H1 (cell line): ENCODE results near the gene BDP1. TPM values are rescaled to one million over a fixed set of nuclear protein-coding genes. Genes with fewer than 3 reads are reported as not detected.

Experiments
- CTCF ChIA-PET: fragments of 300-600 bp; sonication (Branson Sonifier 250); formaldehyde crosslinking; loops from one replicate; lab custom pipeline; 2021; ENCODE audit not compliant: partially characterized antibody; lab: Charles Lee
- POLR2A ChIA-PET: fragments of 300-600 bp; sonication (Branson Sonifier 250); formaldehyde crosslinking; loops from one replicate; lab custom pipeline; 2021; ENCODE audit warnings: inconsistent platforms; ENCODE audit not compliant: partially characterized antibody; lab: Charles Lee
- DNase-seq, 2 experiments: peaks; one replicate each; pipeline versions ENCODE4 v3.0.0 to v3.0.0-alpha.2; 2010 to 2022; ENCODE audit warnings: low spot score in 2 of 2, low read depth in 1 of 2, mixed read lengths in 1 of 2
- FAIRE-seq: peaks from 2 replicates; lab custom pipeline; 2011; peaks lifted over from hg19 to GRCh38; lab: Jason Lieb, UNC
- H2AFZ ChIP-seq: 2 replicates; pipeline ENCODE4 v1.8.1; 2012; ENCODE audit warnings: low read length, inconsistent platforms
- H2AK5ac ChIP-seq: 2 replicates; pipeline ENCODE4 v1.6.1; 2013; ENCODE audit warnings: low read depth, low read length
- H2BK120ac ChIP-seq: replicated peaks from 2 replicates; pipeline ENCODE3; 2013; ENCODE audit warnings: low read depth, low read length, inconsistent platforms
- H2BK12ac ChIP-seq: 2 replicates; pipeline ENCODE4 v1.6.1; 2013; ENCODE audit warnings: low read depth, low read length
- H2BK15ac ChIP-seq: 2 replicates; pipeline ENCODE4 v1.6.1; 2013; ENCODE audit warnings: low read length
- H2BK20ac ChIP-seq: 2 replicates; pipeline ENCODE4 v1.6.1; 2013; ENCODE audit warnings: low read length
- H2BK5ac ChIP-seq: 2 replicates; pipeline ENCODE4 v1.6.1; 2013; ENCODE audit warnings: low read depth, low read length
- H3K14ac ChIP-seq: 2 replicates; pipeline ENCODE4 v1.6.1; 2013; ENCODE audit warnings: inconsistent platforms; ENCODE audit not compliant: insufficient read length
- H3K18ac ChIP-seq: 2 replicates; pipeline ENCODE4 v1.6.1; 2013; ENCODE audit warnings: low read length; ENCODE audit errors: extremely low read depth
- H3K23ac ChIP-seq: 2 replicates; pipeline ENCODE4 v1.6.1; 2013; ENCODE audit warnings: inconsistent platforms; ENCODE audit not compliant: insufficient read length
- H3K23me2 ChIP-seq: 2 replicates; pipeline ENCODE4 v1.6.1; 2013; ENCODE audit warnings: low read depth, low read length
- H3K27ac ChIP-seq: 2 replicates; pipeline ENCODE4 v1.6.1; 2011; ENCODE audit warnings: low read depth, low read length, inconsistent platforms
- H3K27me3 ChIP-seq, 4 experiments: replicated peaks in 1 of 4; 1 replicate in 1 of 4; 2 replicates in 3 of 4; pipeline versions ENCODE4 v1.6.1 to v1.8.1; 2011 to 2013; ENCODE audit warnings: low read length in 3 of 4, mild to moderate bottlenecking in 3 of 4, inconsistent platforms in 2 of 4, mixed read lengths in 2 of 4, moderate library complexity in 1 of 4; ENCODE audit not compliant: control insufficient read depth in 3 of 4, insufficient read depth in 3 of 4; ENCODE audit errors: extremely low read depth in 1 of 4
- H3K36me3 ChIP-seq, 4 experiments: 2 replicates each; pipeline versions ENCODE4 v1.6.1 to v1.8.1; 2011 to 2013; ENCODE audit warnings: mild to moderate bottlenecking in 4 of 4, low read length in 3 of 4, moderate library complexity in 2 of 4, control low read depth in 1 of 4, inconsistent platforms in 1 of 4; ENCODE audit not compliant: insufficient read depth in 4 of 4, control insufficient read depth in 2 of 4
- H3K4ac ChIP-seq: replicated peaks from 2 replicates; pipeline ENCODE3; 2013; ENCODE audit warnings: low read length, low read depth, mixed read lengths, inconsistent platforms; ENCODE audit not compliant: insufficient read length
- H3K4me1 ChIP-seq, 4 experiments: replicated peaks in 1 of 4; 1 replicate in 1 of 4; 2 replicates in 3 of 4; pipeline versions ENCODE4 v1.6.1 to v1.8.1; 2011 to 2013; ENCODE audit warnings: low read length in 3 of 4, inconsistent platforms in 2 of 4, mixed read lengths in 1 of 4; ENCODE audit not compliant: insufficient read depth in 4 of 4, control insufficient read depth in 3 of 4
- H3K4me2 ChIP-seq, 2 experiments: 2 replicates each; pipeline versions ENCODE4 v1.6.1 to v1.8.1; 2011 to 2013; ENCODE audit warnings: low read depth in 2 of 2, low read length in 2 of 2, control low read depth in 1 of 2, inconsistent platforms in 1 of 2, mild to moderate bottlenecking in 1 of 2; ENCODE audit not compliant: insufficient read depth in 1 of 2
- H3K4me3 ChIP-seq, 4 experiments: fragments of 200-600, 300-600 bp in 1 of 4; sonication (generic), shearing (Covaris generic), sonication (Bioruptor Twin) in 1 of 4; 2 replicates each; pipeline versions ENCODE4 v1.5.1 to v1.8.1; 2011 to 2016; ENCODE audit warnings: low read length in 4 of 4, low read depth in 3 of 4, control low read depth in 2 of 4, inconsistent platforms in 2 of 4, mild to moderate bottlenecking in 2 of 4, mixed read lengths in 1 of 4, moderate library complexity in 1 of 4; ENCODE audit not compliant: insufficient read depth in 2 of 4; ENCODE audit errors: extremely low read depth in 1 of 4
- H3K56ac ChIP-seq: replicated peaks from 2 replicates; pipeline ENCODE3; 2013; ENCODE audit warnings: low read depth, mild to moderate bottlenecking, mixed read lengths, low read length, inconsistent platforms; ENCODE audit not compliant: insufficient read length
- H3K79me1 ChIP-seq: 2 replicates; pipeline ENCODE4 v1.6.1; 2013; ENCODE audit warnings: low read depth, low read length, control low read depth
- H3K79me2 ChIP-seq, 2 experiments: 2 replicates each; pipeline versions ENCODE4 v1.6.1 to v1.8.1; 2012 to 2013; ENCODE audit warnings: low read length in 2 of 2, mild to moderate bottlenecking in 2 of 2, inconsistent platforms in 1 of 2; ENCODE audit not compliant: insufficient read depth in 2 of 2, control insufficient read depth in 1 of 2
- H3K9ac ChIP-seq, 4 experiments: replicated peaks in 1 of 4; 1 replicate in 1 of 4; 2 replicates in 3 of 4; pipeline versions ENCODE4 v1.6.1 to v1.8.1; 2011 to 2013; ENCODE audit warnings: low read depth in 3 of 4, low read length in 3 of 4, control low read depth in 2 of 4, mild to moderate bottlenecking in 2 of 4, moderate library complexity in 2 of 4, inconsistent platforms in 1 of 4; ENCODE audit errors: extremely low read depth in 1 of 4
- H3K9me3 ChIP-seq, 2 experiments: 2 replicates each; pipeline versions ENCODE4 v1.6.1 to v1.8.1; 2012 to 2013; ENCODE audit warnings: mild to moderate bottlenecking in 2 of 2, moderate library complexity in 2 of 2, control low read depth in 1 of 2, inconsistent platforms in 1 of 2, low read depth in 1 of 2, low read length in 1 of 2, mixed read lengths in 1 of 2; ENCODE audit not compliant: insufficient read depth in 2 of 2
- H4K20me1 ChIP-seq, 2 experiments: replicated peaks in 1 of 2; 2 replicates each; pipeline versions ENCODE3 to v1.8.1; 2011 to 2013; ENCODE audit warnings: inconsistent platforms in 2 of 2, low read length in 2 of 2, mild to moderate bottlenecking in 1 of 2; ENCODE audit not compliant: insufficient read depth in 2 of 2, control insufficient read depth in 1 of 2
- H4K5ac ChIP-seq: 2 replicates; pipeline ENCODE4 v1.6.1; 2013; ENCODE audit warnings: low read length, low read depth, mixed read lengths, inconsistent platforms; ENCODE audit not compliant: insufficient read length
- H4K8ac ChIP-seq: 2 replicates; pipeline ENCODE4 v1.8.0; 2013; ENCODE audit warnings: mild to moderate bottlenecking, moderate library complexity, low read length, inconsistent platforms; ENCODE audit not compliant: insufficient read depth; ENCODE audit errors: extremely low read depth
- H4K91ac ChIP-seq: replicated peaks from 2 replicates; pipeline ENCODE3; 2013; ENCODE audit warnings: low read length, mixed read lengths, inconsistent platforms; ENCODE audit not compliant: insufficient read length
- BACH1 ChIP-seq: IDR thresholded peaks from 2 replicates; pipeline ENCODE4 v1.6.1; 2012; ENCODE audit warnings: low read length, improper control_type of control experiment
- CBX5 ChIP-seq: fragments of 300-800, 300-1000 bp; sonication (generic); IDR thresholded peaks from 2 replicates; pipeline ENCODE4 v1.7.1; 2016; ENCODE audit warnings: antibody characterized with exemption, low read length, low read depth
- EZH2 ChIP-seq: fragments of 200-600 bp; sonication (generic); IDR thresholded peaks from 2 replicates; pipeline ENCODE4 v1.7.1; 2012; ENCODE audit warnings: low read depth, mild to moderate bottlenecking, moderate library complexity, low read length, inconsistent platforms; ENCODE audit not compliant: severe bottlenecking
- FOSL1 ChIP-seq: IDR thresholded peaks from 2 replicates; pipeline ENCODE4 v1.6.1; 2011; ENCODE audit warnings: mild to moderate bottlenecking, low read depth, low read length, moderate library complexity; ENCODE audit not compliant: insufficient read depth
- WGBS, 2 experiments: shearing (Covaris generic) in 1 of 2; methylation state at CpG; one replicate each; pipeline versions ENCODE4 v1.1.6 to v1.1.7; 2013 to 2015; ENCODE audit warnings: low lambda C conversion rate in 2 of 2, mixed read lengths in 2 of 2, inconsistent platforms in 1 of 2, low coverage in 1 of 2, missing lambda C conversion rate in 1 of 2; ENCODE audit not compliant: insufficient replicate concordance in 2 of 2, insufficient coverage in 1 of 2, insufficient read length in 1 of 2; ENCODE audit errors: extremely low coverage in 1 of 2, missing lambda C conversion rate in 1 of 2; 5-methylcytosine and 5-hydroxymethylcytosine counted together
- polyA plus RNA-seq, 7 experiments: library from polyadenylated mRNA; depleted of rRNA in 3 of 7; stranded (reverse) in 5 of 7; unstranded in 2 of 7; fragments of >200 nt in 5 of 7; fragments of 200-250 nt in 2 of 7; gene quantifications; 1 replicate in 5 of 7; 2 replicates in 1 of 7; 4 replicates in 1 of 7; pipeline versions ENCODE4 v1.2.1 to v1.2.3, GENCODE V29; 2011 to 2013; ENCODE audit warnings: missing spikeins in 2 of 7, mixed read lengths in 2 of 7
- total RNA-seq: library from RNA; stranded (reverse); fragmentation: NEBNext Ultra II Directional; extraction: Animal tissue kit (Norgen Biotek cat#: 25700); gene quantifications from 2 replicates; pipeline ENCODE4 v1.2.1, GENCODE V29; 2021

Gene BDP1
- total and polyA plus RNA-seq, 2 of the 8 experiments (the other 6 are each of a cell fraction or from before 2014, with no cell fraction given), result 4.7 to 32.1 TPM

DNA sequence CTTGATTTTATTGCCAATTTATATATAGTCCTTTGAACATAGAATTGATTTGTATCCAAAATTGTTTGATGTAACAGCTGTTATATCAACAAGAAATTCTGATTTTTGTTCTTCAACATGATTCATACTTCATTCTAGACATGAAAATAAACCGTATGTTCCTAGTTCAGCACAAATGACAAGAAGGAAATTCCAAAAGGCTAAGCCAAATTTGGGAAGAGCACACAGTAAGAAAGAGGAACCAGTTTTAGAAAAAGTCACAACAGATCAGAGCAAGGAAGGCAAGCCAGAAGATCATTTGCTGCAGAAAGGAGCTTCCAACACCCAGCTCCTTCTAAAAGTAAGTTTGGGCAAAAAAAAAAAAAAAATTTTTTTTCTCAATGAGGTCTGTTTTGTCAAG lies 66.7 kb downstream of the BDP1 start:
- Histone ChIP-seq H3K79me1 (no peaks in the 10 kb centered on the region), H3K9ac (no peak overlapping the region), H3K4ac (no peak overlapping the region), H2BK5ac (no peak overlapping the region), H3K56ac (no peak overlapping the region), H3K4me1 (no peaks in the 10 kb centered on the region), H4K20me1 (no peaks in the 10 kb centered on the region), H3K9me3 (no peaks in the 10 kb centered on the region), H3K79me2 (no peaks in the 10 kb centered on the region), H4K91ac (no peak overlapping the region), H2AFZ (no peak overlapping the region), H2BK120ac (no peak overlapping the region), H3K36me3 (peaks cover 10 to 53% (median 37%) of the 10 kb centered on the region in 4 experiments), H3K14ac (no peak overlapping the region), H3K23me2 (no peaks in the 10 kb centered on the region), H3K18ac (no peak overlapping the region), H4K5ac (no peak overlapping the region), H3K27ac (no peak overlapping the region), H2AK5ac (no peak overlapping the region), H3K27me3 (no peaks in the 10 kb centered on the region), H3K23ac (no peak overlapping the region), H2BK15ac (no peak overlapping the region), H3K4me2 (no peak overlapping the region), H3K4me3 (no peak overlapping the region), H2BK20ac (no peak overlapping the region), H4K8ac (no peak overlapping the region), H2BK12ac (no peak overlapping the region)
- DNase-seq, result no peak
- ChIA-PET CTCF (interaction anchor here (1.0 to 2.0 kb wide), 4 partner anchors 16 to 79 kb away, joined by 3 to 5 read pairs (median 4); no protein-coding TSS in a partner anchor), POLR2A (interaction anchor here (1.2 kb wide), 1 partner anchor 14 kb away, joined by 3 read pairs; no protein-coding TSS in a partner anchor)
- no peak for FAIRE-seq
- 88% methylated on average over 1 of the region's 1 CpG; no CpG with 5 or more reads in 1 of the 2 experiments for WGBS, 2 experiments
- TF ChIP-seq FOSL1 (no peak), EZH2 (no peak), BACH1 (no peak), CBX5 (no peak)
